Measurements from ENCODE around the gene THOC7.

Gene THOC7

DNA sequence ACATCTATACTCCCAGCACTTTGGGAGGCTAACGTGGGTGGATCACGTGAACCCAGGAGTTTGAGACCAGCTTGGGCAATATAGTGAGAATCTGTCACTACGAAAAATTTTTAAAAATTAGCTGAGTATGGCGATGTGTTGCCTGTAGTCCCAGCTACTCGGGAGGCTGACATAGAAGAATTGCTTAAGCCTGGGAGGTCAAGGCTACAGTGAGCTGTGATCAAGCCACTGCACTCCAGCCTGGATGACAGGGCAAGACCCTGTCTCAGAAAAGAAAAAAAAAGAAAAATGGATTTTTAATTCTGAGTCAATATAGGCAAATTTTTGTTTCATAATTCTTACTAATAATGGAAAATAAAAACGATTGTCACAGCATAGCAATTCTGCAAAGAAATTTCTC is 31.2 kb downstream of the THOC7 start:
- no peak for DNase-seq

DNA sequence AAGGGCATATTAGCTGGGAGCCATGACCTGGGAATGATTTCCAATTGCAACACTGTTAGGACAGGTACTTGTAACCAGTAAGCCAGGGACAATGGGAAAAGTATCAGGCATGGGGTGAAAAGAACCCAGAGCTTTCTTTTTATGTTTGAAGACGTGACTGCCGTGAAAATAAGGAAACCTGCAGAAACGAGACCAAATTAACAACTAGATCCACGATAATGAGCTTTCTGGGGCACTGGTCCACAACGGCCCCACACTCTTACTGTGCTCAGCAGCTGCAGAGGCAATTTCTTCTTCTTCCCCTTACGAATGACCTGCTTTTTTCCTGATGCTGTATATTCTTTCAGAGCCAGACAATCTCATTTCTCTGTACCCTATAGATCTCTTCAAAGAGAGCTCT is 33.1 kb downstream of the THOC7 start:
- no peak for DNase-seq

DNA sequence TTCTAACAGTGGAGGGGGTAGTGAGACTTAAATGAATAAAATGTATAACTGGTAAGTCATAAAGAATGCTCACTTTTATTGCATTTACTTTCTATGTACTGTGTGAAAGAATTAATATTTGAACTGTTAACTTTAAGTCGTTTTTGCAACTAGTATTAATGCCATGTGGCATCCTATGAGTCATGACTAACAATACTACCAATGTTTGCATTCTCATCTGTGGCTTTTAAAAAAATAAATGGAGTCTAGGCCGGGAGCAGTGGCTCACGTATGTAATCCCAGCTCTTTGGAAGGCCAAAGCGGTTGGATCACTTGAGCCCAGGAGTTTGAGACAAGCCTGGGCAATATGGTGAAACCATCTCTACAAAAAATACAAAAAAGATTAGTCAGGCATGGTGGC is 39.3 kb downstream of the THOC7 start:
- no peak for DNase-seq

DNA sequence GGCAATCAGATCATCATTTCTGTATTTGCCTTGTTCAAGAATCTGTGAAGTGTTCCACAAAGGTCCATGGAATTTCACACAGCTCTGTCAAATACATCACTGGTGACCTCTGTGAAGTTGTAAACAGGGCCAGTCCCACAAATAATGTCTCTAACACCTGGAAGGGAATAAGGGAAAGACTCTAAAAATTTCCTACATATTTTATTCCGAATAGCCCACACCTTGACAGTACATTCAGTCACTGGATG is 44.5 kb downstream of the THOC7 start, which contains the start of gene C3orf49:
Gene C3orf49 (plus strand): TSS at position 149 of the 248 bp plus-strand sequence. CDS start 173 bp downstream, outside the sequence.
- no peak for DNase-seq

DNA sequence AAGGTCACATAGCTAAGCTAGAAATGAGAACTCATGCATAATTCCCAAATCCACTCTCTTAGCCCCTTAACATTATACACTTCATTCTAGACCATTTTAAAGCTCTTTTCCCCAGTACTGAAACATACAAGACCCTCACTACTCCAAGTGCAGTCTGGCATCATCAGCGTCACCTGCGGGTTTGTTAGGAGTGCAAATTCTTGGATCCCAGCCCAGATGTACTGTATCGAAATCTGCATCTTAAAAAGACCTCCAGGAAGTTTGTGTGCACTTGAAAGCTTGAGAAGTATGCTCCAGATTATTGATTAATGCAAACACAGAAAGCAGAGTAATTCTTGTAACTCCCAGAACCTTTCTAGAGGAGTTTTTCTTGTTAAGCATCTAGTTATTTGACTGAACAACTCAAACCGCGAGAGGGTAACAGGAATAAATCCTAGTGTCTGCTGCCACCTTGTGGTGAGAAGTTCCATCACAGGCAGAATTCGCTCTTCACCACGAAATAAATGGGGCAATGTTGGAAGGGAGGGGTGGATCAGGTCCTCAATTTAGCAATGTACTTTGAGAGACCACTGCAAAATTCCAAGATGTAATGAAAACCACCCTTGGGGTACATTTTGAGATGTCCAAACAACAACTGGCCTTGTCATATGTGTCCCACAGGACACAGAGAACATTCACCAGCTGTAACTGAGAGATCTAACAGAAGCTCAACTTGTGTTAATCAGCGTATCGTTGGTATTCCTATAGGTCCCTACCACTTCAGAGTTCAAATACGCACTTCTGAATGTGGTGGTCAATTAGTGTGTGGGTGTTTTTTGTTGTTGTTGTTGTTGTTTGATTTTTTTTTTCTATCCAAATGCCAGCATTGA is 45.1 kb downstream of the THOC7 start:
- DNase-seq: peak; percentile 57

DNA sequence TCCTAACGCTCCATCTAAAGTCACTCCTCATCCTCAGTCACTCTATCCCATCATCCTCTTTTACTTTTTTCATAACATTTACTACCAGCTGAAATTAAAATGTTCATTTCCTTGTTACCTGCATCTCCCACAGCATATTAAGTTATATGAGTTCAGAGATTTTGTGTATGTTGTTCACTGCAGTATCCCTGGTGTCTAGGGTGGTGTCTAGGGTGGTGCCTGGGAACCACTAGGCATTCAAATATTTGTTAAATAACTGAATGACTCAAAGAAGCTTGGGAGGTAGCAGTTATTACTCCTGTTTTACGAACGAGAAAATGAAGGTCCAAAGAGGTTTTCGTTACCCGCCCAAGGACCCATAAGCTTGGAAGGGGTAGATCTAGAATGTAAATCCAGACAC is 46.4 kb downstream of the THOC7 start:
- no peak for DNase-seq

DNA sequence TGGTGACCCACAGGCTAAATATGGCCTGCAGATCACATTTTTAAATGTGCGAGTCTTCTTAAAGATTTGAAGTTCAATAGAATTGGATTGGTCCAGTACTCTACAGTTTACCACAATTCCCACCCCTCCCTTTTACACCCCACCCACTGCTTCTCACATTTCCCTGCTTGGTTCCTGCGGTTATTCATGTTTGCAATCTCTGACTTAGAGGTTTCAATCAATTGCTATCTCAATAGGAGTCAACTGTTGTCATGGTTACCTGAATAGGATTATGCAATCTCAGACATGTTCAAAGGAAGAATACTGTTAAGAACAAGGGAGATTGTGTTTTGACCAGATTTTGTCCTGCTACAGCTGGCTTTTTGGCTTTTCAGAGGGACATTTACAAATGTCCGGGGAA is 49.4 kb downstream of the THOC7 start:
- peak; percentile 0 for DNase-seq

DNA sequence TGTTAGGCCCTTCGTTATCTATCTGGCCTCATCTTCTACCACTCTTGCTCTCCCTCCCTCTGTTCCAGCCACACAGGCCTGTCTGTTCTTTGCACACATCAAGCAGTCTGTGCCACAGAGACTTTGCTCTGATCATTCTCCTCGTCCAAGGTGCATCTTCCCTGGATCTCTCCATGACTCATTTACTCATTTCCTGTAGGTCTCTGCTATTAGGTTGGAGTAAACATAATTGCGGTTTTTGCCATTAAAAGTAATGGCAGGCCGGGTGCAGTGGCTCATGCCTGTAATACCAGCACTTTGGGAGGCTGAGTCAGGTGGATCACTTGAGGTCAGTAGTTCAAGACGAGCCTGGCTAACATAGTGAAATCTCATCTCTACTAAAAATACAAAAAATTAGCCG is 54.0 kb downstream of the THOC7 start:
- no peak for DNase-seq

DNA sequence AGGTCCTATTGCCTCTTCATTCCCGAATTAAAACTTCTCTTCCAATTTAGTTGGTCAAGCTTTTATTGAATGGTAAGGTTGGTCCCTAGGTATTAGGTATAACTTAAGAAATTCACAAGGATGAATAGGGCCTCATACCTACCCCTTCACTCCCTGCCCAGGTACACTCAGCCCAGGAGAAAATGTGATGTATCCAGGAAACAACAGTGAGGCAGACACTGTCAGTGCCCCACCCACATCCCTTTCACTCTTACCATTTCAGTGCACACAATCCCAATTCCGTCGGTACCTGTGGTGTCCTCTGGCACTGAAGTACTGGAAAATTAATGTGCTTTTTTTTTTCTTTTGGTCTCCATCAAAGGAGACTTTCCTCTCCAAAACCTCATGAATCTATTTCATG is 55.0 kb downstream of the THOC7 start:
- no peak for DNase-seq

DNA sequence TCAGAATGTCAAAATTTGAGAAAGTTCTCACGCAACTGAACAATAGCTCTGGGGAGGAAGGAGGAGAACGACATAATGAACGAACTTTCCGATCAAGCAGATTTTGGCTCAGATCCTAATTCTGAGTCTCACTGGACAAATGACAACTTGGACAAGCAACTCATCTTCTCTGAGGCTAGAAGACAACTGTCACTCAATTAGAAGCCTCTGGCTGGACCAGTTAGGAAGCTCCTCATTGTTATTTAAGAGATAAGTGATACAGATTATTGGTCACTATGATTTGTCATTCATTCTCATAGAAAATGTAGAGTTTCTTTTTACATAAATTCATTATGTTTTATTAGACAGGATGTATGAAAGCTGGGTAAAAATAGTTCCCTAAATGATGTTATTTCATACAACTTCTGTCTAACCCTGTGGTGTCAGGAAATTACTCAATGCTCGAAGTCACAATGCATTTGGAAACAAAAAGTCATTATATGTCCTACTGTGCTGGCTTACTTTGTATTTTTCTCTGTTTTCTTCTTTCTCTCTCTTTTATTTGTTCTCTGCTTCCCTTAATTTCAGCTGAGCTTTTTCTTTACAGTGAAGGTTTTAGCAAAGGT is 55.5 kb downstream of the THOC7 start:
- no peak for DNase-seq

DNA sequence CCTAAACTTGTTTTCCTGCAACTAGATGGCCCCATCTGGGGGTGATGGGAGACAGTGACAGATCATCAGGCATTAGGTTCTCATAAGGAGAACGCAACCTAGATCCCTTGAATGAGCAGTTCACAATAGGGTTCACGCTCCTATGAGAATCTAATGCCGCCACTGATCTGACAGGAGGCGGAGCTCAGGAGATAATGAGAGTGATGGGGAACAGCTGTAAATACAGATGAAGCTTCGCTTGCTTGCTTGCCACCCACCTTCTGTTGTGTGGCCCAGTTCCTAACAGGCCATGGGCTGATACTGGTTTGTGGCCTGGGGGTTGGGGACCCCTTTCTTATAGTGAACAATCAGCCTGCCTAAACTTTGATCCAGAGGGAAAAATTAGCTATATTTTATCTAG is 59.7 kb downstream of the THOC7 start:
- no peak for DNase-seq

DNA sequence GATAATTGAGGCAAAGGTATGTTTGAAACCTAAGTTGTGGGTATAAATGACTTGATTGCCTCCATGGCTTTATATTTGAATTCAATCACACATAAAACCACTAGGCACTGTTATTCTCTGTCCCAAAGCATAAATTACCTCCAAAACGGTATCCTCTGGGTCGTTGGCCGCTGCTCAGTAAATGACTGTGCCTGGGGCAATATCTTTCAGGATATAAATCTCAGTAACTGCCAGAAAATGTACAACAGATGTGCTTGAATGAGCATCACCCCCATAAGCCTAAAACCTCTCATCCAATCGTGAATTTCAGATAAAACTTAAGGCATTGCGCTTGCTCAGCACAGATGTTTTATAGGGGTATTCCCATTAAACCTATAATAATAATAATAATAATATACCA is 63.5 kb downstream of the THOC7 start:
- DNase-seq: no peak

DNA sequence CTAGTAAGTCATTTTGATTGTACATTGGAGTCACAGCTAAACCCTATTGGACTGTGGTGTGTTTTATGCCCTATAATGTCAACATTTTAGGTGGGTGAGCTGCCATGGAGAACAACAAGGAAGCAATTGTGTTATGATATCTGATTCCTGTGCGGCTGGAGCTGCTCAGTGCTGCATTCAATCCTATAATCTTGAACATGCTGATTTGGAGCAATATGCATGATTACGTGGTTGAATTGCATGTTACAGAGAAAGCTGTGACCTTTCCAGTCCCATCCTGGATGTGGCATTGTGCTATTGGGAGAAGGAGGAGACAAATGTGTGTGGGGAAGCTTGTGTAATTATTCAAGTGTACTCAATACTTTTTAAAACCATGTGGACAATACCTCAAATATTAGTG is 64.7 kb downstream of the THOC7 start:
- no peak for DNase-seq

DNA sequence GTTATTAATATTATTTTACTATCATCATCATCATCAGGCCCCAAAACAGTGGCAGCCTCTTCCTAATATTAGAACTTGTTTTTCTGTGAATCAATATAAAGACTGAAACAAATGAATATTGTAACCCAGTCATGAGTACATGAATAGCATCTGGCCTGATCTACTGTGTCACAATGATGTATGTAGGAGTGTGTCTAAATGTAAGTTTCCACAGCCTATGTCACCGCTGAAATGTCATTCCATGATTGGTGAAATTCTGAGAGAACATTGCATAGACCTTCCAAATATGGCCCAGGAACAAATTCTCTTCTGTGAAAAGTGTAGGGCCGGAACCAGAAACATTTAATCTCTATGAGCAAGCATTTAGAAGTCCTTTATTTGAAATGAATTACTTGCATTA is 65.1 kb downstream of the THOC7 start:
- no peak for DNase-seq

DNA sequence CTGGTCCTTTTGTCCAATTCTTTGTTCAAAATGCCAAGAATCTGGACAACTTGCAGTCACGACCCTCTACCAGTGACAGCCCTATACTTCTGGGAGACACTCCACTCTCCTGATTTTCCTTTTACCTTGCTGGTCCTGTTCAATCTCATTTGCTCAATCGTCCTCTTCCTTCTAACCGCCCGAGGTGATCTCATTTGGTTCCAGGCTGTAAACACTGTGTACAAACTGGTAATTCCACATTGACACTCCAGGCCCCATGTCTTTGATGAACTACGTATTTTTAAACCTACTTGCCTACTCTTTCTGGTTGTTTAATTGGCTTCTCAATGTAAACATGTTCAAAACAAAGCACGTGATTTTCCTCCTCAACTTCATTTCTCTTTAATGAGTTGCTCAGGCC is 68.2 kb downstream of the THOC7 start:
- no peak for DNase-seq

DNA sequence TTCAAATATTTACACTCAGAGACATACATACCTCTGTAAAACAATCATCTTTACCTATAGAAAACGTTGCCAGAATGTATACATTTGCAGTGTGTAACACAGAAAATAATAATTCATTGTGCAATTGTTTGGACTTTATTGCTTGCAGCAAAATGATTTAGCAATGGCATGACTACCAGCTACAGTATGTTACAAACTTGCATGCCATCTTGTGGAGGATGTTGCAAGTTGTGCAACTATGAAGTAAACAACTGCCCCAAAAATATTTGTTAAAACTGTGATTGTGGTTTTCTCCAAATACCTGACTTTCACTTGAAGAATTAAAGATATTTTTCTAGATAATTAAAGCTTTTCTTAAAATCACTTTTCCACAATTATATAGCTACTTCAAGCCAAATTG is 71.6 kb downstream of the THOC7 start:
- no peak for DNase-seq

All from activated CD4-positive, alpha-beta T cell treated with anti-CD3 and anti-CD28 coated beads, Interleukin-10, Interleukin-2, amounts not matched to agents 100 ng/mL and 50 ng/mL, durations not matched to agents 16 hours and 8 hours (primary cell).